GM12874 (cell line): Measurements from ENCODE around the gene RELCH.

Source experiments
- CTCF ChIP-seq: IDR thresholded peaks from 2 replicates; pipeline ENCODE4 v1.5.1; 2011; ENCODE audit warnings: low read depth, mild to moderate bottlenecking, control low read depth, low read length, moderate library complexity; ENCODE audit not compliant: insufficient read depth

RELCH gene

GRCh38 chr18:62210138-62210537, 23.1 kb downstream of the RELCH start:
- TF ChIP-seq CTCF: no peak

- TF ChIP-seq CTCF: no peak
Observed at GRCh38 chr18:62211325-62211828, 24.3 kb downstream of the RELCH start.

GRCh38 chr18:62214790-62215189, 27.7 kb downstream of the RELCH start:
- no peak for TF ChIP-seq CTCF

GRCh38 chr18:62224229-62224628, 37.2 kb downstream of the RELCH start:
- TF ChIP-seq CTCF: no peak

- no peak for TF ChIP-seq CTCF
Observed at GRCh38 chr18:62226047-62226446, 39.0 kb downstream of the RELCH start.

GRCh38 chr18:62236252-62236651, 49.2 kb downstream of the RELCH start:
- no peak for TF ChIP-seq CTCF

GRCh38 chr18:62239475-62239874, 52.4 kb downstream of the RELCH start:
- TF ChIP-seq CTCF: no peak
